Measurements from ENCODE around the gene DYRK2.

The DYRK2 gene

DNA sequence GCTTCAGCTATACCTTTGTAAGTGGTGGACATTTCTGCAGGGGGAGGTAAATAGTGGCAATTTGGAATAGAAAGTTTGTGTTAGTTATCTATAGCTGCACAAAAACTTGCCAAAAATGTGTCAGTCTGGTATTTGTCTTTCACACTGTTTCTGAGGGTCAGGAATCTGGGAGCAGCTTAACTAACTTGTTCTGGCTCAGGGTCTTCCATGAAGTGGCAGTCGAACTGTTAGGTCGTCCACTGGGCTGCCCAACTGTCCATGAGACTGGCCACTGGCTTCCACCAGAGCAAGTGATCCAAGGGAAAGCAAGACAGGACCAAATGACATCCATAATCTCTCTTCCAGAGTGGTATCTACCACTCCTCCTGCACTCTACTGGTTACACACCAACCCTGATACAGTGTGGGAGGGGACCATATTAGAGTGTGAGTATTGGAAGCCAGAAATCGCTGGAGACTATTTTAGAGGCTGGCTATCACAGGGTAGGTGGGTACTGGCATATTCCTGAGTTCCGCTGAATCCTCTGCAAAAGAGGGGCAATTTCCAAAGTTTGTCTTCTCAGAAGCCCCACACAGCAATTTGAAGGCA lies 60.9 kb downstream of the DYRK2 start:
- no peak for DNase-seq

- no peak for DNase-seq
Observed at GRCh38 chr12:67710582-67710981, 62.0 kb downstream of the DYRK2 start.

DNA sequence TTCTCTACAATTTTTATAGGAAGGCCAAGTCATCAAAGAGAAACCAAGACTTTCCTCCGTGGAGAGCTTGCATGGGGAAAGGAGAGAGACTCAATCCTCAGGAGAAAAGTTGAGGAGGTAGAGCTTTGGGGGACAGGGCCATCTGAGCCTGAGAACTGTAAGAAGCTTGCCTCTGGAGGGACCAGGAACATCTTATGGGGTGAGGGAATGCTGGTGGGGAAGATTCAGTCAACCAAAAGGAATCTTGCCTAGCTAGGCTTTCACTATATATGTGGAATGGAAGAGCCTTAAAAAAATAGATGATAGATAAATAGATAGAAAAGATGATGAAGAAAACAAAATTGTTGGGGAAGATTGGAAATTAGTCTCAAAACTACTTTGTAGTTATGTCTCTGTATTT lies 63.5 kb downstream of the DYRK2 start:
- DNase-seq = no peak

GRCh38 chr12:67714648-67715047 lies 66.1 kb downstream of the DYRK2 start:
- DNase-seq = no peak
